Measurements from ENCODE around the gene MID2. TPM values are rescaled to one million over a fixed set of nuclear protein-coding genes. Genes with fewer than 3 reads are reported as not detected.
A peak's percentile ranks its signal among the peaks of the same experiment; 100 is the strongest.
"Not testable (repeated sequence)": the region's sequence is repeated elsewhere in the genome, so short reads cannot be mapped to it uniquely, and the experiment has no call there.

Gene MID2, protein sequence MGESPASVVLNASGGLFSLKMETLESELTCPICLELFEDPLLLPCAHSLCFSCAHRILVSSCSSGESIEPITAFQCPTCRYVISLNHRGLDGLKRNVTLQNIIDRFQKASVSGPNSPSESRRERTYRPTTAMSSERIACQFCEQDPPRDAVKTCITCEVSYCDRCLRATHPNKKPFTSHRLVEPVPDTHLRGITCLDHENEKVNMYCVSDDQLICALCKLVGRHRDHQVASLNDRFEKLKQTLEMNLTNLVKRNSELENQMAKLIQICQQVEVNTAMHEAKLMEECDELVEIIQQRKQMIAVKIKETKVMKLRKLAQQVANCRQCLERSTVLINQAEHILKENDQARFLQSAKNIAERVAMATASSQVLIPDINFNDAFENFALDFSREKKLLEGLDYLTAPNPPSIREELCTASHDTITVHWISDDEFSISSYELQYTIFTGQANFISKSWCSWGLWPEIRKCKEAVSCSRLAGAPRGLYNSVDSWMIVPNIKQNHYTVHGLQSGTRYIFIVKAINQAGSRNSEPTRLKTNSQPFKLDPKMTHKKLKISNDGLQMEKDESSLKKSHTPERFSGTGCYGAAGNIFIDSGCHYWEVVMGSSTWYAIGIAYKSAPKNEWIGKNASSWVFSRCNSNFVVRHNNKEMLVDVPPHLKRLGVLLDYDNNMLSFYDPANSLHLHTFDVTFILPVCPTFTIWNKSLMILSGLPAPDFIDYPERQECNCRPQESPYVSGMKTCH
- total RNA-seq = 10 to 100 TPM; 15.8 to 18.9 TPM

- H3K9me3 Mint-ChIP-seq = no peaks in the 10 kb centered on the region
- ATAC-seq (replicated peaks in 1 of 2) = peak; percentile 68 to 74
- peaks cover 36% of the 10 kb centered on the region for H3K4me1 Mint-ChIP-seq (ENCODE audit: low read depth)
These were observed at the start of gene MID2 for GRCh38 chrX:107825698-107826237. Gene MID2 (plus strand): TSS chrX:107825866. CDS start chrX:107826427, 561 bp downstream.

DNA sequence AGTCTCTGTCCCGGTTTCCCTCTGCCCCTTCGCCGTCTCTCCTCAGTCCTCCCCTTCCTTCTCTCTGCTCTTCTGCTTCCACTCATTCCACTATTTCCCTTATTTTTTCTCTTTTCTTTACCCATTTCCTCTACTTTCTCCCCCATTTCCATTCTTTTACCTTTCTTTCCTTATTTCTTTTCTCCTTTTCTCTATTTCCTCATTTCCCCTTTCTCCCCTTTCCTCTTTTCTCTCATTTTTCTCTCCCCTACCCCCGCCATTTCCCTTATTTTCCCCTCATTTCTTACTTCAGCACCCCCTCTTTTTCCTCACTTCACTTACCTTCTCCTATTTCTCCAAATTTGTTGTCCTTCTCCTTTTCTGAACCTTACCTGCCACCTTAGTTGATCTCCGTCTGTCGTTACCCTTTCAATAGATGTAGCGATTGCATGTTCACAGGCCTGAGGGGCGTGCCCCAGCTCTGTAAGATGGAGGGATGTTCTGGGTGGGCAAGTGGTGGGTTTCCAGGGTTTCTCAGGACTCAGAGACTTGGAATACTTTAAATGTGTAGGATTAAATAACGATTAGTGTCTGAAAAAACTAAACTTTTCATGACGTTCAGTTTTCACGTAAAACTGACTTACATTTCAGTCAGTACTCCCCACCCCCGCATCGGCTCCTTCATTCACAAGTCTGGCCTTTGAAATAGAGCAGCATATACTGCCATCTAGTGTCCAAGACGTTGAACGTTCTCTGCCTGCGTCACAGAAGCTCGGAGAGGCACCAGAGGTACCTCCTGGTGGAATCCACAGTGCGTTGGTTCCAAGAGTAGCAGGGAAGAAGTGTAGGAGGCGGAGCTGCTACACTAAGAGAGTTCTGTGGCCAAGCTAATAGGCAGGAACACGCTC lies 48.8 kb upstream of the MID2 start:
- peak; percentile 76 to 81 for ATAC-seq (replicated peaks in 1 of 2)
- DNase-seq = peak; percentile 68 to 83
- Mint-ChIP-seq H3K4me1 (ENCODE audit: low read depth) (peaks cover 19% of the 10 kb centered on the region), H3K27me3 (ENCODE audit: low read depth) (peaks cover 35% of the 10 kb centered on the region), H3K9me3 (no peaks in the 10 kb centered on the region), H3K36me3 (ENCODE audit: insufficient read depth in 2 of 2) (no peaks in the 10 kb centered on the region), H3K27ac (peak overlapping the region; percentile 62), H3K4me3 (peak overlapping the region; percentile 90)

More at GRCh38 chrX:107825698-107826237, at the start of gene MID2:
- no peaks in the 10 kb centered on the region for H3K36me3 Mint-ChIP-seq (ENCODE audit: insufficient read depth in 2 of 2)
- peak within 1 kb of the TSS; percentile 14 for H3K27ac Mint-ChIP-seq
- H3K27me3 Mint-ChIP-seq (ENCODE audit: low read depth) = peaks cover 8% of the 10 kb centered on the region
- H3K4me3 Mint-ChIP-seq = peak within 1 kb of the TSS; percentile 82 to 92
- peak; percentile 49 to 58 for DNase-seq

DNA sequence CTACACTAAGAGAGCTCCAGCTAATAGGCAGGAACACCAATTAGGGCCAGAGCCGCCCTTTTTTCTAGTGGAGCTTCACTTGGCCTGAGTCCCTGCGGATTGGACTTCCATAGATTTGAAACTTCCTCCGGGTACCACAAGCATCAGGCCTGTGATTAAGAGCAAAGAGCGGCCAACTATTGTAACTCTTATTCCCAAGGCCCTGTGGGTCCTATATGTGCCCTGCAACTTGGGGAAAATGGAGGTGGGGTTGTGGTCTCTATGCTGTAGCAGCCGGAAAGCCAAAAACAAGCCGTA lies 48.2 kb upstream of the MID2 start, which contains the start of gene NCBP2L:
NCBP2L (plus strand) TSS at position 198 of the 297 bp plus-strand sequence. CDS start 16,488 bp downstream, outside the sequence.
- Mint-ChIP-seq H3K4me1 (ENCODE audit: low read depth) (peaks cover 19% of the 10 kb centered on the region), H3K27me3 (ENCODE audit: low read depth) (peaks cover 31% of the 10 kb centered on the region), H3K36me3 (ENCODE audit: insufficient read depth in 2 of 2) (no peaks in the 10 kb centered on the region), H3K9me3 (no peaks in the 10 kb centered on the region), H3K27ac (no peak within 1 kb of the TSS), H3K4me3 (peak within 1 kb of the TSS; percentile 90)
- no peak for ATAC-seq (replicated peaks in 1 of 2)
- no peak for DNase-seq

GRCh38 chrX:107780525-107780924 lies 45.1 kb upstream of the MID2 start:
- H3K36me3 Mint-ChIP-seq (ENCODE audit: insufficient read depth in 2 of 2) = no peaks in the 10 kb centered on the region
- DNase-seq (no peak), ATAC-seq (replicated peaks in 1 of 2) (no peak)
- H3K27me3 Mint-ChIP-seq (ENCODE audit: low read depth) = peaks cover 25% of the 10 kb centered on the region
- peaks cover 13% of the 10 kb centered on the region for H3K4me1 Mint-ChIP-seq (ENCODE audit: low read depth)
- no peak overlapping the region for H3K27ac Mint-ChIP-seq
- H3K9me3 Mint-ChIP-seq = no peaks in the 10 kb centered on the region
- H3K4me3 Mint-ChIP-seq = no peak overlapping the region

GRCh38 chrX:107787827-107788226 lies 37.8 kb upstream of the MID2 start:
- ATAC-seq (replicated peaks in 1 of 2) = no peak

DNA sequence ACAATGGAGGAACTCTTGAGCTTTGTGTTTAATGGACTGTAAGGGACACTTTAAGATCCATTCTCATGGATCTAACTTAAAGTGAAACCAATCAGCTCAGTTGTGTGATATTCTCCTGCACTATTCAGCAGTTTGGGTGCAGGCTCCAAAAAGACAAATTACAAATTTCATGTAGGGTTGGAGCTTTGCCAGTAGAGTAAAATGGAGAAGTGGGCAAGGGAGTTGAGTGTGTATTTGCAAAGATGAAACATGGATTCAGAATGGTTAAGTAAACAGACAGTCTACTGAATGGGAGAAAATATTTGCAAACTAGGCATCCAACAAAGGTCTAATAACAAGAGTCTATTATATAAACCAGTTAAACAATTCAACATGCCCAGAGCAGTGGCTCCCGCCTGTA lies 21.2 kb upstream of the MID2 start:
- Mint-ChIP-seq H3K4me3 (no peak overlapping the region), H3K27ac (no peak overlapping the region), H3K27me3 (ENCODE audit: low read depth) (peaks cover 34% of the 10 kb centered on the region), H3K9me3 (no peaks in the 10 kb centered on the region), H3K4me1 (ENCODE audit: low read depth) (no peaks in the 10 kb centered on the region), H3K36me3 (ENCODE audit: insufficient read depth in 2 of 2) (no peaks in the 10 kb centered on the region)
- ATAC-seq (replicated peaks in 1 of 2) = no peak
- no peak for DNase-seq

More at GRCh38 chrX:107787827-107788226, 37.8 kb upstream of the MID2 start:
- Mint-ChIP-seq H3K27me3 (ENCODE audit: low read depth) (peaks cover 17% of the 10 kb centered on the region), H3K36me3 (ENCODE audit: insufficient read depth in 2 of 2) (no peaks in the 10 kb centered on the region), H3K4me3 (no peak overlapping the region), H3K27ac (no peak overlapping the region), H3K9me3 (no peaks in the 10 kb centered on the region), H3K4me1 (ENCODE audit: low read depth) (no peaks in the 10 kb centered on the region)
- no peak for DNase-seq

DNA sequence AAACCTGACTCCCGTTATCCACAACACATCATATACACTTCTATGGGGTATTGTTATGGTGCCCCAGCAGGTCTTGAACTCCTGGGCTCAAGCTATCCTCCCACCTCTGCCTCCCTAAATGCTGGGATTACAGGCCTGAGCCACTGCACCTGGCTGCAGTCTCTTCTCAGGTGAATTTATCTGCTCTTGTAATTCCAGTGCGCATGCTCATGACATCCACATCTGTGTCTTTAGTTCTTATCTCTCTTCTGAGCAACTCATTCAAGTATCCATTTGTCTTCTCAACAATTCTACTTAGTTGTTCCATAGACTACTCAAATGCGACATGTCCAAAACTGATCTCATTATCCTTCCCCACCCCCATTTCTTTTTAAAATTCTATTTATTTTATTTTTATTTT lies 20.5 kb upstream of the MID2 start:
- Mint-ChIP-seq H3K27me3 (ENCODE audit: low read depth) (peaks cover 26% of the 10 kb centered on the region), H3K4me1 (ENCODE audit: low read depth) (no peaks in the 10 kb centered on the region), H3K4me3 (no peak overlapping the region), H3K36me3 (ENCODE audit: insufficient read depth in 2 of 2) (no peaks in the 10 kb centered on the region), H3K9me3 (no peaks in the 10 kb centered on the region), H3K27ac (no peak overlapping the region)
- DNase-seq = no peak
- no peak for ATAC-seq (replicated peaks in 1 of 2)

- H3K27ac Mint-ChIP-seq; H3K4me3 Mint-ChIP-seq; H3K4me1 Mint-ChIP-seq (ENCODE audit: low read depth); H3K36me3 Mint-ChIP-seq (ENCODE audit: insufficient read depth in 2 of 2); ATAC-seq (replicated peaks in 1 of 2); H3K9me3 Mint-ChIP-seq; DNase-seq: not testable (repeated sequence)
- H3K27me3 Mint-ChIP-seq (ENCODE audit: low read depth) = peaks cover 49% of the 10 kb centered on the region
These were observed 15.6 kb upstream of the MID2 start for GRCh38 chrX:107810053-107810452.

DNA sequence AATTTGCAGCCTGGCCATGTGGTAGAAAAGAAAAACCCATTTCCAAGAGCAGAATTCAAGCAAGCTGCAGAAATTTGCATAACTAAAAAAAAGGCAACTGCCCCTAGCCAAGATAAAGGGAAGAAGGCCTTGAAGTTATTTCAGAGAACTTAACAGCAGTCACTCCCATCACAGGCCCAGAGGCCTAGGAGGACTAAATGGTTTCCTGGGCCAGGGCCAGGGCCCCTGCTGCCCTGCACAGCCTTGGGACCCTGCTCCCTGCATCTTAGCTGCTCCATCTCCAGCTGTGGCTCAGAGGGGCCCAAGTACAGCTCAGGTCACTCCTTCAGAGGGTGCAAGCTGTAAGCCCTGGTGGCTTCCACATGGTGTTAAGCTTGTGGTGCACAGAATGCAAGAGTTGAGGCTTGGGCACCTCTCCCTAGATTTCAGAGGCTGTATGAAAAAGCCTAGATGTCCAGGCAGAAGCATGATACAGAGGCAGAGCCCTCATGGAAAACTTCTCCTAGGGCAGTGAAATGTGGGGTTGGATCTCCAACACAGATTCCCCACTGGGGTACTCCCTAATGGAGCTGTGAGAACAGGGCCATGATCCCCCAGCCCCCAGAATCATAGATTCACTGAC lies 6.7 kb upstream of the MID2 start:
- DNase-seq (no peak), ATAC-seq (replicated peaks in 1 of 2) (no peak)
- Mint-ChIP-seq H3K36me3 (ENCODE audit: insufficient read depth in 2 of 2) (peaks cover 2% of the 10 kb centered on the region in 2 donors), H3K4me1 (ENCODE audit: low read depth) (peaks cover under 1% of the 10 kb centered on the region), H3K27ac (no peak overlapping the region), H3K27me3 (ENCODE audit: low read depth) (peaks cover 9% of the 10 kb centered on the region), H3K4me3 (no peak overlapping the region), H3K9me3 (peaks cover 0 to 2% of the 10 kb centered on the region in 2 donors)

GRCh38 chrX:107823042-107823441 lies 2.6 kb upstream of the MID2 start:
- Mint-ChIP-seq H3K27ac (no peak overlapping the region), H3K36me3 (ENCODE audit: insufficient read depth in 2 of 2) (peaks cover 2% of the 10 kb centered on the region in 2 donors), H3K4me3 (no peak overlapping the region), H3K27me3 (ENCODE audit: low read depth) (peaks cover 13% of the 10 kb centered on the region), H3K9me3 (peaks cover 0 to 2% of the 10 kb centered on the region in 2 donors), H3K4me1 (ENCODE audit: low read depth) (peaks cover 27% of the 10 kb centered on the region)
- ATAC-seq (replicated peaks in 1 of 2) = no peak
- no peak for DNase-seq

DNA sequence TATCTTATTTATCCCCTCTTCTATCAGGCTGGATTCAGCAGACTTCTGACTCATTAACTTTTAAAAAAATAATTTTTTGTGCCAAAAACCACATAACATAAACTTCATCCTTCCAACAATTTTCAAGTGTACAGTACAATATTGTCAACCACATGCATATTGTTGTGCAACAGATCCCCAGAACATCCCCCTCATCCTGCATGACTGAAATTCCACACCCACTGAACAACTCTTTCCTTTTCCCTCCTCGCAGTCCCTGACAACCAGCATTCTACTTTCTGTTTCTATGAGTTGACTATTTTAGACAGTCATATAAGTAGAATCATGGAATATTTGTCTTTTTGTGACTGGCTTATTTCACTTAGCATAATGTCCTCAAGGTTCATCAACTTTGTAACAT lies 2.2 kb upstream of the MID2 start:
- Mint-ChIP-seq H3K27me3 (ENCODE audit: low read depth) (peaks cover 13% of the 10 kb centered on the region), H3K9me3 (peaks cover 0 to 2% of the 10 kb centered on the region in 2 donors), H3K27ac (no peak overlapping the region), H3K36me3 (ENCODE audit: insufficient read depth in 2 of 2) (peaks cover 2% of the 10 kb centered on the region in 2 donors), H3K4me1 (ENCODE audit: low read depth) (peaks cover 28% of the 10 kb centered on the region), H3K4me3 (peak overlapping the region in 1 of 2 donors; percentile 42)
- DNase-seq (no peak), ATAC-seq (replicated peaks in 1 of 2) (no peak)
